Tibial nerve (tissue), 4 donors: ENCODE results near the gene UBE3D. TPM values are rescaled to one million over a fixed set of nuclear protein-coding genes. Genes with fewer than 3 reads are reported as not detected.
"Not testable (repeated sequence)": the region's sequence is repeated elsewhere in the genome, so short reads cannot be mapped to it uniquely, and the experiment has no call there.

Experiments used
- DNase-seq, 2 donors: peaks; one replicate each; pipeline ENCODE4 v3.0.0-alpha.2; 2019; ENCODE audit warnings: low spot score in 2 of 2
- H3K27ac ChIP-seq, 4 donors: fragments of 200-600 bp; sonication (generic) in 3 of 4; one replicate each; pipeline ENCODE4 v1.5.1; 2017 to 2019; ENCODE audit warnings: mild to moderate bottlenecking in 1 of 4
- H3K27me3 ChIP-seq, 2 donors: fragments of 200-600 bp; sonication (generic) in 1 of 2; one replicate each; pipeline versions ENCODE4 v1.5.1 to v1.6.0; 2017 to 2019
- H3K36me3 ChIP-seq, 3 donors: fragments of 200-600 bp; sonication (generic); one replicate each; pipeline ENCODE4 v1.5.1; 2018 to 2019
- H3K4me1 ChIP-seq, 4 donors: fragments of 200-600 bp; sonication (generic) in 3 of 4; one replicate each; pipeline ENCODE4 v1.5.1; 2017 to 2019
- H3K4me3 ChIP-seq, 4 donors: fragments of 200-600 bp; sonication (generic) in 3 of 4; one replicate each; pipeline ENCODE4 v1.5.1; 2017 to 2019; ENCODE audit warnings: mild to moderate bottlenecking in 1 of 4, moderate library complexity in 1 of 4
- H3K9me3 ChIP-seq, 4 donors: fragments of 200-600 bp; sonication (generic) in 3 of 4; one replicate each; pipeline ENCODE4 v1.5.1; 2017 to 2019
- EP300 ChIP-seq, 2 donors: sonication (generic); formaldehyde crosslinking; IDR thresholded peaks; one replicate each; pipeline ENCODE4 v1.6.1; 2017; ENCODE audit warnings: antibody characterized with exemption in 2 of 2, mild to moderate bottlenecking in 1 of 2
- POLR2A ChIP-seq, 2 donors: fragments of 450-650 bp; IDR thresholded peaks; one replicate each; pipeline ENCODE4 v1.6.1; 2017; ENCODE audit warnings: antibody characterized with exemption in 2 of 2, mild to moderate bottlenecking in 2 of 2, moderate library complexity in 2 of 2
- WGBS, 2 donors: methylation state at CpG; one replicate each; pipeline ENCODE4 v1.1.5; 2018; 5-methylcytosine and 5-hydroxymethylcytosine counted together
- total RNA-seq, 4 donors: library from RNA; depleted of rRNA; stranded (reverse); fragments of >200 nt; gene quantifications; one replicate each; pipeline ENCODE4 v1.1.0, GENCODE V29; 2016
- TF ChIP-seq, protein P1 (sequence below), 5 experiments: fragments of 200-600 bp in 3 of 5; fragments of 450-650 bp in 2 of 5; sonication (generic) in 3 of 5; IDR thresholded peaks; one replicate each; pipeline ENCODE4 v1.5.1; 2016 to 2019; ENCODE audit warnings: antibody characterized with exemption in 5 of 5, mild to moderate bottlenecking in 3 of 5, moderate library complexity in 2 of 5

Gene UBE3D
- total RNA-seq, 4 donors from 2014 or later = 6.3 to 21.9 (median 18.3) TPM

DNA sequence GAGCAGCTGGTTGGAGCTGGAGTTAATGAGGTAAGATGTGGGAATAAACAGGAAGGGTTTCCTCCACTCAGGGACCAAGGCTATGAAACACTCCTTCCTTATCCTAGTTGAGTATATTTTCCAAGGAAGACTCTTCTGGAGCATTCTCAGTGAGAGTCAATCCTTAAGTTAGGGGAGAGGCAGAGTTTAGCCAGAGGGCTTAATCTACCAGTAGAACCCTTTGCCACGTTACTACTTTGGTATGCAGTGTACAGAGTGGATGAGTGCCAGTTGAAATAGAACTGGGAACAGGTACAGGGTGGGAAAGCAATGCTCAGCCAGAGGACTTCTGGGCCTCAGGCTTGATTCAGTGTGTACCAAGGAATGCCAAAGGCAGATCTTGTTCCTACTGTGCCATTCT lies 114.3 kb downstream of the UBE3D start:
- no peaks in the 10 kb centered on the region for H3K27me3 ChIP-seq
- no peak overlapping the region for H3K4me3 ChIP-seq
- 91 to 95% methylated on average over 1 of the region's 1 CpG for WGBS, 2 donors
- no peak for DNase-seq
- peaks cover 0 to 40% (median 0%) of the 10 kb centered on the region in 3 donors for H3K36me3 ChIP-seq
- no peaks in the 10 kb centered on the region for H3K4me1 ChIP-seq
- peaks cover 0 to 16% (median 5%) of the 10 kb centered on the region in 4 donors for H3K9me3 ChIP-seq
- no peak overlapping the region for H3K27ac ChIP-seq
- TF ChIP-seq POLR2A (IDR thresholded peaks at IDR 0.05) (no peak), EP300 (IDR thresholded peaks at IDR 0.05) (no peak)
- TF ChIP-seq, protein P1, sequence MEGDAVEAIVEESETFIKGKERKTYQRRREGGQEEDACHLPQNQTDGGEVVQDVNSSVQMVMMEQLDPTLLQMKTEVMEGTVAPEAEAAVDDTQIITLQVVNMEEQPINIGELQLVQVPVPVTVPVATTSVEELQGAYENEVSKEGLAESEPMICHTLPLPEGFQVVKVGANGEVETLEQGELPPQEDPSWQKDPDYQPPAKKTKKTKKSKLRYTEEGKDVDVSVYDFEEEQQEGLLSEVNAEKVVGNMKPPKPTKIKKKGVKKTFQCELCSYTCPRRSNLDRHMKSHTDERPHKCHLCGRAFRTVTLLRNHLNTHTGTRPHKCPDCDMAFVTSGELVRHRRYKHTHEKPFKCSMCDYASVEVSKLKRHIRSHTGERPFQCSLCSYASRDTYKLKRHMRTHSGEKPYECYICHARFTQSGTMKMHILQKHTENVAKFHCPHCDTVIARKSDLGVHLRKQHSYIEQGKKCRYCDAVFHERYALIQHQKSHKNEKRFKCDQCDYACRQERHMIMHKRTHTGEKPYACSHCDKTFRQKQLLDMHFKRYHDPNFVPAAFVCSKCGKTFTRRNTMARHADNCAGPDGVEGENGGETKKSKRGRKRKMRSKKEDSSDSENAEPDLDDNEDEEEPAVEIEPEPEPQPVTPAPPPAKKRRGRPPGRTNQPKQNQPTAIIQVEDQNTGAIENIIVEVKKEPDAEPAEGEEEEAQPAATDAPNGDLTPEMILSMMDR (IDR thresholded peaks at IDR 0.05) = no peak

- not testable (repeated sequence) for H3K4me3 ChIP-seq, H3K27ac ChIP-seq, H3K27me3 ChIP-seq, DNase-seq, H3K4me1 ChIP-seq
- Histone ChIP-seq H3K36me3 (peaks cover 0 to 48% (median 0%) of the 10 kb centered on the region in 3 donors), H3K9me3 (peaks cover 0 to 15% (median 8%) of the 10 kb centered on the region in 4 donors)
- WGBS, 2 donors = 97 to 98% methylated on average over 3 of the region's 3 CpGs
These were observed 134.7 kb downstream of the UBE3D start for GRCh38 chr6:82930915-82931314.

- H3K27ac ChIP-seq = no peak overlapping the region
- no peaks in the 10 kb centered on the region for H3K27me3 ChIP-seq
- no peaks in the 10 kb centered on the region for H3K9me3 ChIP-seq
- no peak for TF ChIP-seq EP300 (IDR thresholded peaks at IDR 0.05)
- TF ChIP-seq, protein P1 (IDR thresholded peaks at IDR 0.05) = no peak
- TF ChIP-seq POLR2A (IDR thresholded peaks at IDR 0.05) = no peak
- peaks cover 0 to 5% (median 0%) of the 10 kb centered on the region in 3 donors for H3K36me3 ChIP-seq
- H3K4me1 ChIP-seq = no peaks in the 10 kb centered on the region
- WGBS, 2 donors = 55 to 57% methylated on average over 3 of the region's 3 CpGs
- no peak for DNase-seq
- no peak overlapping the region for H3K4me3 ChIP-seq
These were observed 140.7 kb downstream of the UBE3D start for GRCh38 chr6:82924799-82925535.

GRCh38 chr6:82921258-82921657 lies 144.4 kb downstream of the UBE3D start:
- Histone ChIP-seq H3K9me3 (peaks cover 0 to 2% (median 0%) of the 10 kb centered on the region in 4 donors), H3K27ac (no peak overlapping the region), H3K27me3 (no peaks in the 10 kb centered on the region), H3K4me3 (no peak overlapping the region), H3K4me1 (no peaks in the 10 kb centered on the region), H3K36me3 (peaks cover 0 to 9% (median 0%) of the 10 kb centered on the region in 3 donors)
- TF ChIP-seq POLR2A (IDR thresholded peaks at IDR 0.05) (no peak), EP300 (IDR thresholded peaks at IDR 0.05) (no peak)
- TF ChIP-seq, protein P1 (IDR thresholded peaks at IDR 0.05) = no peak
- DNase-seq = no peak
- WGBS, 2 donors = 45 to 75% methylated on average over 1 of the region's 1 CpG

GRCh38 chr6:82917346-82918064 lies 148.1 kb downstream of the UBE3D start:
- H3K36me3 ChIP-seq = peaks cover 0 to 18% (median 0%) of the 10 kb centered on the region in 3 donors
- H3K27ac ChIP-seq = no peak overlapping the region
- no peaks in the 10 kb centered on the region for H3K4me1 ChIP-seq
- no peak overlapping the region for H3K4me3 ChIP-seq
- WGBS, 2 donors = 54 to 56% methylated on average over 6 of the region's 6 CpGs
- DNase-seq = no peak
- H3K27me3 ChIP-seq = no peaks in the 10 kb centered on the region
- H3K9me3 ChIP-seq = peaks cover 0 to 2% (median 0%) of the 10 kb centered on the region in 4 donors
- TF ChIP-seq, protein P1 (IDR thresholded peaks at IDR 0.05) = no peak
- no peak for TF ChIP-seq EP300 (IDR thresholded peaks at IDR 0.05)
- TF ChIP-seq POLR2A (IDR thresholded peaks at IDR 0.05) = no peak
